Daoy (cell line): ENCODE data around the gene ABHD16A. TPM values are rescaled to one million over a fixed set of nuclear protein-coding genes. Genes with fewer than 3 reads are reported as not detected.
A peak's percentile ranks its signal among the peaks of the same experiment; 100 is the strongest.
"Not testable (repeated sequence)": the region's sequence is repeated elsewhere in the genome, so short reads cannot be mapped to it uniquely, and the experiment has no call there.

Experiments
- DNase-seq: peaks from one replicate; pipeline ENCODE4 v3.0.0-alpha.2; 2015; ENCODE audit warnings: low read depth
- total RNA-seq: library from RNA; depleted of rRNA; stranded (reverse); fragments of >200 nt; shearing (Covaris generic); gene quantifications from 2 replicates; pipeline ENCODE4 v1.2.3, GENCODE V29; 2014

The ABHD16A gene
- total RNA-seq, 1 experiment from 2014 or later = 64.4 TPM

- no peak for DNase-seq
Observed at GRCh38 chr6:31715022-31715958, 12.2 kb upstream of the ABHD16A start, which contains the start of gene LY6G6D. Gene LY6G6D, plus strand, starts transcription at chr6:31715348. Its CDS starts 8 bp downstream, at chr6:31715356.

- no peak for DNase-seq
Observed at GRCh38 chr6:31713991-31714684, 11.0 kb upstream of the ABHD16A start.

- no peak for DNase-seq
Observed at GRCh38 chr6:31713465-31713864, 10.3 kb upstream of the ABHD16A start.

- no peak for DNase-seq
Observed at GRCh38 chr6:31712296-31712695, 9.2 kb upstream of the ABHD16A start.

GRCh38 chr6:31711233-31711632 is 8.1 kb upstream of the ABHD16A start:
- DNase-seq = no peak

- no peak for DNase-seq
Observed at GRCh38 chr6:31710523-31711219, 7.5 kb upstream of the ABHD16A start.

- DNase-seq = not testable (repeated sequence)
Observed at GRCh38 chr6:31709157-31709556, 6.0 kb upstream of the ABHD16A start.

- no peak for DNase-seq
Observed at GRCh38 chr6:31708224-31708623, 5.1 kb upstream of the ABHD16A start.

GRCh38 chr6:31707701-31708100 is 4.6 kb upstream of the ABHD16A start:
- DNase-seq = no peak

GRCh38 chr6:31706599-31706998 is 3.5 kb upstream of the ABHD16A start, which contains the start of gene LY6G6F:
Gene LY6G6F, plus strand, starts transcription at chr6:31706866. Its CDS starts 41 bp downstream, at chr6:31706907.
- DNase-seq = no peak

GRCh38 chr6:31705931-31706330 is 2.8 kb upstream of the ABHD16A start:
- DNase-seq = no peak

- no peak for DNase-seq
Observed at GRCh38 chr6:31702405-31702818, 712 bp downstream of the ABHD16A start.

- peak; percentile 31 for DNase-seq
Observed at GRCh38 chr6:31701666-31702404, 1.3 kb downstream of the ABHD16A start.

- DNase-seq = no peak
Observed at GRCh38 chr6:31700740-31701401, 2.3 kb downstream of the ABHD16A start.

GRCh38 chr6:31697555-31697954 is 5.6 kb downstream of the ABHD16A start:
- no peak for DNase-seq

GRCh38 chr6:31693535-31693934 is 9.6 kb downstream of the ABHD16A start:
- no peak for DNase-seq

- DNase-seq = no peak
Observed at GRCh38 chr6:31692886-31693285, 10.2 kb downstream of the ABHD16A start.

GRCh38 chr6:31692353-31692752 is 10.8 kb downstream of the ABHD16A start:
- DNase-seq = no peak

GRCh38 chr6:31691564-31692108 is 11.5 kb downstream of the ABHD16A start:
- no peak for DNase-seq

- DNase-seq = no peak
Observed at GRCh38 chr6:31691078-31691463, 12.1 kb downstream of the ABHD16A start.
